Hematopoietic multipotent progenitor cell treated with erythropoietin and hydrocortisone succinate and interleukin-3 and kit ligand, for 17 days (in vitro differentiated cells): ENCODE measurements around the gene ELFN1.
A peak's percentile ranks its signal among the peaks of the same experiment; 100 is the strongest.

Experiments
- DNase-seq: peaks from one replicate; pipeline ENCODE4 v3.0.0-alpha.2; 2015; ENCODE audit warnings: low spot score

ELFN1 gene

GRCh38 chr7:1742555-1743303 is 72.7 kb downstream of the ELFN1 start:
- DNase-seq: peak; percentile 18

GRCh38 chr7:1743481-1744230 is 73.6 kb downstream of the ELFN1 start:
- no peak for DNase-seq

DNA sequence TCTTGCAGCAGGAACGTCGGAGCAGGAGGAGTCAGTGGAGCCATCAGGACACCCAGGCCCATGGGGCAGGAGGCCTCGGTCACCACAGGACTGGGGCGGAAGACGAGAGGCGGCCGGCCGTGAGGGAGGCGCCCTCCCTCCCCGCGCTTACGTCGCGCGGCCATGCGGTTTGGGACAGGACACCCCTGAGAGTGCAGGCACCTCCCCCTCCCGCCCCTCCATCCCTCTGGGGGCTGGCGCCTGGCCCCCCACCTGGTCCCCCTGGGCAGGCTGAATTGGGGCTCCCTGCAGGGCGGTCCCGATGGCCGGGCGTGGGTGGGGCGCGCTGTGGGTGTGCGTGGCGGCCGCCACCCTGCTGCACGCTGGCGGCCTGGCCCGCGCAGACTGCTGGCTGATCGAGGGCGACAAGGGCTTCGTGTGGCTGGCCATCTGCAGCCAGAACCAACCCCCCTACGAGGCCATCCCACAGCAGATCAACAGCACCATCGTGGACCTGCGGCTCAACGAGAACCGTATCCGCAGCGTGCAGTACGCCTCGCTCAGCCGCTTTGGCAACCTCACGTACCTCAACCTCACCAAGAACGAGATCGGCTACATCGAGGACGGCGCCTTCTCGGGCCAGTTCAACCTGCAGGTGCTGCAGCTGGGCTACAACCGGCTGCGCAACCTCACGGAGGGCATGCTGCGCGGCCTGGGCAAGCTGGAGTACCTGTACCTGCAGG is 74.4 kb downstream of the ELFN1 start:
- no peak for DNase-seq

- no peak for DNase-seq
Measured at GRCh38 chr7:1745018-1745532, 75.0 kb downstream of the ELFN1 start.

DNA sequence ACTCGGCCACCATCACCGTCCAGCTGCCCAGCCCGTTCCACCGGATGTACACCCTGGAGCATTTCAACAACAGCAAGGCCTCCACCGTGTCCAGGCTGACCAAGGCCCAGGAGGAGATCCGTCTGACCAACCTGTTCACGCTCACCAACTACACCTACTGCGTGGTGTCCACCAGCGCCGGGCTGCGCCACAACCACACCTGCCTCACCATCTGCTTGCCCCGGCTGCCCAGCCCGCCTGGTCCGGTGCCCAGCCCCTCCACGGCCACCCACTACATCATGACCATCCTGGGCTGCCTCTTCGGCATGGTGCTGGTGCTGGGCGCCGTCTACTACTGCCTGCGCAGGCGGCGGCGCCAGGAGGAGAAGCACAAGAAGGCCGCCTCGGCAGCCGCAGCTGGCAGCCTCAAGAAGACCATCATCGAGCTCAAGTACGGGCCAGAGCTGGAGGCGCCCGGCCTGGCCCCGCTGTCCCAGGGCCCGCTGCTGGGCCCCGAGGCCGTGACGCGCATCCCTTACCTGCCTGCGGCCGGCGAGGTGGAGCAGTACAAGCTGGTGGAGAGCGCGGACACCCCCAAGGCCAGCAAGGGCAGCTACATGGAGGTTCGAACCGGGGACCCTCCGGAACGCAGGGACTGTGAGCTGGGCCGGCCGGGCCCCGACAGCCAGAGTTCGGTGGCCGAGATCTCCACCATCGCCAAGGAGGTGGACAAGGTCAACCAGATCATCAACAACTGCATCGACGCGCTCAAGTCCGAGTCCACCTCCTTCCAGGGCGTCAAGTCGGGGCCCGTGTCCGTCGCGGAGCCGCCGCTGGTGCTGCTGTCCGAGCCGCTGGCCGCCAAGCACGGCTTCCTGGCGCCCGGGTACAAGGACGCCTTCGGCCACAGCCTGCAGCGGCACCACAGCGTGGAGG is 75.8 kb downstream of the ELFN1 start:
- no peak for DNase-seq

- DNase-seq: no peak
Measured at GRCh38 chr7:1746491-1746975, 76.5 kb downstream of the ELFN1 start.

- DNase-seq: no peak
Measured at GRCh38 chr7:1747004-1747801, 77.1 kb downstream of the ELFN1 start.

DNA sequence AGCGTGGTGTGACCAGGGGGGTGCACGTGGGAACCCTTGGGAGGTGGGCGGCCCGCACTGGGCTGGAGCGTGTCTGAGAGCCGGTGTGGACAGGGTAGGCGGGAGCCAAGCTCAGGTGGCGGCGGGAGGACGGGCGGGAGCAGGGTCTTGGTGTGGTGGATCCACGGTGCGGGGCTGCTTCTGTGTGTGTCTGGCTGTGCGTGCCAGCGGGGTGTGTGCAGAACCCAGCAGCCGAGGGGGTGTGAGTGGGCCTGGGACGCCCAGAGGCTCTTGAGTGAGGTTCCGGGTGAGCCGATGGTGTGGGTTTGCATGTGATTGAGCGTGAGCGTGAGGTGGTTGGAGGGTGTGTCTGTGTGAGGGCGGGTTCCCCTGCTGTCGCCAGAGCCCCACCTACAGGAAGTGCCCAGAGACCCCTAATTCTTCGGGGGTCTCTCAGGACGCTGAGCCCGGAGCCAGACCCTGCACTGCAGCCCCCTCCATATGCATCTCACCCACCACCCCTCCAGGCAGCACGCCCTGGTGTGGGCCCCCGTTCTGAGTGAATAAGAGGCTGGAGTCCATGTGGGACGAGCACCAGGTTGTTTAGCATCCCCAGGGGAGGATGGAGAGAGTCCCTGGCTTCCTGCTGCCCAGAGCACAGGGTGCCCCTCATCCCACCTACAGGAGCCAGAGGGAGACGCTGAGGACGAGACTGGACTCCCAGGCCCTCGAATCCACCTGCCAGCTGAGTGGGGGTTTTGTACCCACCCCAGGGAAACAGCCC is 78.2 kb downstream of the ELFN1 start:
- DNase-seq: no peak

GRCh38 chr7:1748839-1749173 is 78.7 kb downstream of the ELFN1 start:
- no peak for DNase-seq

DNA sequence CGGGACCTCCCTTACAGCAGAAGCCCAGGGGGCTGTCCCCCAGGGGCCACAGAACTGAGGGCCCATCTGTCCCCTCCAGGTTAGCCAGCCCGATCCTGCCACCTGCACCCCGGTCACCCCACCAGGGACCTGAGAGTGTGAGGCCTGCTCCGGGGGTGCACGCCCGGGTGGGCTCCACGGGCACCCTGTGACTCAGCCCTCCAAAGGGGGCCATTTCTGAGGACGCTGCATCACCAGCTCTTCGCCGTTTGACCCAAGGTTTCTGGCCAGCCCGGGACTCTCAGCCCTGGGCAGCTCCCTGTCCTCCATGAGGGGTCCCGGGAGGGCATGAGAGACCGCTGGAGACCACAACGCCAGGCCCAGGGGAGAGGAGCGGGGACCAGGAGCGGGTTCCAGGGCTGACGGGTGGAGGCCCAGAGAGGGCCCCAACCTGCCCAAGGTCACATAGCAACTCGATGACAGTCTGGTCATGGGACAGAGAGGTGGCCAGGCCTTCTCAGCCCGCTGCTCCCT is 79.3 kb downstream of the ELFN1 start:
- no peak for DNase-seq

- no peak for DNase-seq
Measured at GRCh38 chr7:1749864-1750466, 79.9 kb downstream of the ELFN1 start.

DNA sequence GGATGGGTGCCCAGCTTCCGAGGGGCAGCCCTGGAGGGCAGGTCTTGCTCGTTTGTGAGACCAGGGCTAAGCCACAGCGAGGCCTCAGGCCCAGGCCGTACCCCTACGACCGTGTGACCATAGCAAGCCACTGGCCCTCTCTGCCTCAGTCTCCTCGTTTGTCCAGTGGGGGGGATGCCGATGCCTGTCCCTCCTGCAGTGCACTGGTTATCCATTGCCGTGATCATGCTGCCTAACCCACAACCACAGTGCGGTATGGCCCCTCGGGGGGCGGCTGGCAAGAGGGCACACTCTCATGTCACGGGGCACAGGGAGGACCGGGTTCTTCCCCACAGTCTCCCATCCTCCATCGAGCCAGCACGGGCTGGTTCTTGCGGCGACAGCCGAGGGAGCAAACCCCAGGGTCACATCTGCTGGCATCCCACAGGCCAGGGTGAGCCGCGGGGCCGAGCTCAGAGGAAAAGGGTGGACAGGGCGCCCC is 80.5 kb downstream of the ELFN1 start:
- no peak for DNase-seq

DNA sequence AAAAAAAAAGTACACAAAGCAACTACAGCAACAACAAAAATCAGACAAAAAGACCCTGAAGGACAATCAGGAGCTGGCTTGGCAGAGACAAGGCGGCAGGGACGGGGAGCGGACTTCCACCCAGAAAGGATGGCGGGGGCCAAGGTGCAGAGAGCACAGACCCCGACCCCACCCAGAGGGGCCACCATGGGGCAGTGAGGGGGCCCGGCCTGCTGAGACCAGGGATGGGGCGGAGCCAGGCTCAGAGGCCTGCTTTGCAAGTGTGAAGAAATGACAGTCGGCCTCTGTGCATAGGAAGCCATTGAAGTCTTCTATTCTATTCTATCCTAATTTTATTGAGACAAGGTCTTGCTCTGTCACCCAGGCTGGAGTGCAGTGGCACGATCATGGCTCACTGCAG is 82.0 kb downstream of the ELFN1 start:
- DNase-seq: no peak

DNA sequence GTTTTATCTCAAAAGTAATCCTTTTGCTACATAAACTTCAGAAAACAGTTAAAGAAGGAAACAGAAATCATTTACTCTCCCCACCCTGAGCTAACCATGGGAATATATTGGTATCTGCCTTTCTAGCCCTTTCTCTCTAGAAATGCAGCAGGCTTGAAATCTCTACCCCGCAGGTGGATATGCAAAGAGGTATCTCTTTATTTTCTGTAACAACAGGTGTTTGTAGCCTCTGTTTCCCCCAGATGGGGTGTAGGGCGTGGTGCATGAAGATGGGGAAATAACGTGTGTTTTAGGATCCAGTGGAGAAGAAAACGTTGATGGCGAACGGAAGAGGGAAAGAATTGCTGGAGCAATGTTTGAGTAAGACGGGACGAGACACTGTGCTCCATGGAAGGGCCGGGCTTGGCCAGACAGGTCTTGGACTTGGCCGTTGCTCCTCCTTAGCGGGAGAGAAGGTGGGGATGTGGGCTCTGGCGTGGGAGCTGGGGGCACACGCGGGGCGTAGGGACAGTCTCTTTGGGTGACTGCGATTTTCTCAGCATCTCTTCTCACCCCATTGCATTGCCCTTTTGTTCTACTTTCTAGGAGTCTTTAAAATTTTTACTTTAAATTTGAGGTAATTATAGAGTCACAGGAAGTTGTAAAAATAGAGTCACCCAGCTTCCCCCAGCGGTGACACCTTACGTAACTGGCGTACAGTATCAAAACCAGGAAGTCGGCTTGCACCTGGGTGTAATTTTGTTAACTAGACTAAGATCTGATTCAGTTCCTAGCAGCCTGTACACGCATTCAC is 82.9 kb downstream of the ELFN1 start:
- DNase-seq: no peak

DNA sequence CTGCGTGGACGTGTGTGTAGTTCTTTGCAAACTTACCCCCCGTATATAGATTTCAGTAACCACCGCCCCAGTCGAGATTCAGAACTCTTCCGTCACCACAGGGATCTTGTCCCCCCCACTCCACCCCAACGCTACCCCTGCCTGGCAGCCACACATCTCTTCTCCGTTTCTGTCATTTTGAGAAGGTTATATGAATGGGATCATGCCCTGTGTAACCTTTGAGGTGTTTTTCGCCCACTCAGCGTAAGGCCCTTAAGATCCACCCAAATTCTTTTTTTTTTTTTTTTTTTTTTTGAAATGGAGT is 83.4 kb downstream of the ELFN1 start:
- DNase-seq: no peak

- DNase-seq: no peak
Measured at GRCh38 chr7:1754345-1754908, 84.3 kb downstream of the ELFN1 start.

- no peak for DNase-seq
Measured at GRCh38 chr7:1755783-1756625, 85.9 kb downstream of the ELFN1 start.
